Inferior parietal cortex (tissue), 1 donor: ENCODE data around the gene LTF.
"Not testable (repeated sequence)": the region's sequence is repeated elsewhere in the genome, so short reads cannot be mapped to it uniquely, and the experiment has no call there.

Experiments used
- DNase-seq: peaks from one replicate; pipeline ENCODE4 v3.0.0-alpha.2; 2016; ENCODE audit errors: extremely low spot score

The LTF gene

GRCh38 chr3:46416125-46416810 lies 48.4 kb downstream of the LTF start:
- no peak for DNase-seq

- DNase-seq = no peak
Observed at GRCh38 chr3:46414739-46415138, 50.0 kb downstream of the LTF start.

GRCh38 chr3:46413951-46414350 lies 50.8 kb downstream of the LTF start:
- no peak for DNase-seq

- no peak for DNase-seq
Observed at GRCh38 chr3:46412786-46413298, 51.9 kb downstream of the LTF start.

- no peak for DNase-seq
Observed at GRCh38 chr3:46411271-46411670, 53.4 kb downstream of the LTF start.

- no peak for DNase-seq
Observed at GRCh38 chr3:46410669-46411068, 54.0 kb downstream of the LTF start.

- DNase-seq = no peak
Observed at GRCh38 chr3:46409739-46410489, 54.8 kb downstream of the LTF start.

- DNase-seq = no peak
Observed at GRCh38 chr3:46408853-46409252, 55.9 kb downstream of the LTF start.

- no peak for DNase-seq
Observed at GRCh38 chr3:46407970-46408369, 56.7 kb downstream of the LTF start.

- DNase-seq = peak; percentile 53
Observed at GRCh38 chr3:46406788-46407611, 57.7 kb downstream of the LTF start, which contains the start of the genes CCR5AS and CCRL2. Gene CCR5AS, minus strand, starts transcription at chr3:46407066. Gene CCRL2, plus strand, starts transcription at chr3:46407259. Its CDS starts 821 bp downstream, at chr3:46408080.

GRCh38 chr3:46406443-46406787 lies 58.3 kb downstream of the LTF start:
- DNase-seq = no peak

- DNase-seq = no peak
Observed at GRCh38 chr3:46405301-46406019, 59.2 kb downstream of the LTF start.

- DNase-seq = not testable (repeated sequence)
Observed at GRCh38 chr3:46402902-46403301, 61.8 kb downstream of the LTF start.

GRCh38 chr3:46401579-46401978 lies 63.1 kb downstream of the LTF start:
- DNase-seq = no peak

GRCh38 chr3:46400846-46401245 lies 63.9 kb downstream of the LTF start:
- no peak for DNase-seq

- no peak for DNase-seq
Observed at GRCh38 chr3:46400000-46400734, 64.5 kb downstream of the LTF start.

- no peak for DNase-seq
Observed at GRCh38 chr3:46399557-46399956, 65.1 kb downstream of the LTF start.

GRCh38 chr3:46399098-46399497 lies 65.6 kb downstream of the LTF start:
- DNase-seq = no peak

- no peak for DNase-seq
Observed at GRCh38 chr3:46398186-46398955, 66.3 kb downstream of the LTF start.

GRCh38 chr3:46397111-46397510 lies 67.6 kb downstream of the LTF start:
- DNase-seq = no peak
